ENCODE data around the gene TDP1.
A peak's percentile ranks its signal among the peaks of the same experiment; 100 is the strongest.

Gene TDP1

GRCh38 chr14:89960914-89961313 is 5.2 kb downstream of the TDP1 start:
- no peak overlapping the region for H3K4me3 ChIP-seq
- H3K27ac ChIP-seq = no peak overlapping the region
- no peak for TF ChIP-seq CTCF (IDR thresholded peaks at IDR 0.05)
- peaks cover 7 to 37% (median 9%) of the 10 kb centered on the region in 3 donors for H3K36me3 ChIP-seq
- no peaks in the 10 kb centered on the region for H3K27me3 ChIP-seq
- H3K9me3 ChIP-seq = no peaks in the 10 kb centered on the region
- peaks cover 0 to 18% (median 10%) of the 10 kb centered on the region in 4 donors for H3K4me1 ChIP-seq
- intact Hi-C loops (cut with DNase I; ENCODE audit: low total_unique reads) = no loop called here
- no peak for DNase-seq

GRCh38 chr14:89963288-89963978 is 7.7 kb downstream of the TDP1 start:
- no peaks in the 10 kb centered on the region for H3K4me1 ChIP-seq
- H3K27me3 ChIP-seq = no peaks in the 10 kb centered on the region
- no peak for DNase-seq
- no peak overlapping the region for H3K27ac ChIP-seq
- H3K9me3 ChIP-seq = no peaks in the 10 kb centered on the region
- no peak overlapping the region for H3K4me3 ChIP-seq
- H3K36me3 ChIP-seq = peaks cover 7 to 49% (median 29%) of the 10 kb centered on the region in 3 donors
- no peak for TF ChIP-seq CTCF (IDR thresholded peaks at IDR 0.05)
- intact Hi-C loops (cut with DNase I; ENCODE audit: low total_unique reads) = no loop called here

- Histone ChIP-seq H3K4me3 (no peak overlapping the region), H3K4me1 (no peaks in the 10 kb centered on the region), H3K27ac (no peak overlapping the region), H3K9me3 (no peaks in the 10 kb centered on the region), H3K27me3 (no peaks in the 10 kb centered on the region), H3K36me3 (peaks cover 19 to 59% (median 31%) of the 10 kb centered on the region in 3 donors)
- DNase-seq = no peak
- TF ChIP-seq CTCF (IDR thresholded peaks at IDR 0.05) = no peak
- intact Hi-C loops (cut with DNase I; ENCODE audit: low total_unique reads) = no loop called here
Observed at GRCh38 chr14:89965839-89966238, 10.1 kb downstream of the TDP1 start.

GRCh38 chr14:89973234-89973823 is 17.6 kb downstream of the TDP1 start:
- intact Hi-C loops (cut with DNase I; ENCODE audit: low total_unique reads) = no loop called here
- H3K36me3 ChIP-seq = peaks cover 16 to 62% (median 33%) of the 10 kb centered on the region in 3 donors
- DNase-seq = peak; percentile 47 to 65

GRCh38 chr14:89977668-89978067 is 21.9 kb downstream of the TDP1 start:
- no peak for TF ChIP-seq CTCF (IDR thresholded peaks at IDR 0.05)
- H3K27ac ChIP-seq = no peak overlapping the region
- no peaks in the 10 kb centered on the region for H3K9me3 ChIP-seq
- H3K4me3 ChIP-seq = no peak overlapping the region
- intact Hi-C loops (cut with DNase I; ENCODE audit: low total_unique reads) = no loop called here
- H3K36me3 ChIP-seq = peaks cover 15 to 72% (median 31%) of the 10 kb centered on the region in 3 donors
- no peaks in the 10 kb centered on the region for H3K27me3 ChIP-seq
- DNase-seq = no peak
- no peaks in the 10 kb centered on the region for H3K4me1 ChIP-seq

More at GRCh38 chr14:89973234-89973823, 17.6 kb downstream of the TDP1 start:
- H3K9me3 ChIP-seq = no peaks in the 10 kb centered on the region
- H3K27me3 ChIP-seq = no peaks in the 10 kb centered on the region
- H3K4me1 ChIP-seq = no peaks in the 10 kb centered on the region
- TF ChIP-seq CTCF (IDR thresholded peaks at IDR 0.05) = peak; percentile 65 to 79
- H3K4me3 ChIP-seq = no peak overlapping the region
- no peak overlapping the region for H3K27ac ChIP-seq
